ENCODE data around the gene ST6GALNAC3.

The ST6GALNAC3 gene

DNA sequence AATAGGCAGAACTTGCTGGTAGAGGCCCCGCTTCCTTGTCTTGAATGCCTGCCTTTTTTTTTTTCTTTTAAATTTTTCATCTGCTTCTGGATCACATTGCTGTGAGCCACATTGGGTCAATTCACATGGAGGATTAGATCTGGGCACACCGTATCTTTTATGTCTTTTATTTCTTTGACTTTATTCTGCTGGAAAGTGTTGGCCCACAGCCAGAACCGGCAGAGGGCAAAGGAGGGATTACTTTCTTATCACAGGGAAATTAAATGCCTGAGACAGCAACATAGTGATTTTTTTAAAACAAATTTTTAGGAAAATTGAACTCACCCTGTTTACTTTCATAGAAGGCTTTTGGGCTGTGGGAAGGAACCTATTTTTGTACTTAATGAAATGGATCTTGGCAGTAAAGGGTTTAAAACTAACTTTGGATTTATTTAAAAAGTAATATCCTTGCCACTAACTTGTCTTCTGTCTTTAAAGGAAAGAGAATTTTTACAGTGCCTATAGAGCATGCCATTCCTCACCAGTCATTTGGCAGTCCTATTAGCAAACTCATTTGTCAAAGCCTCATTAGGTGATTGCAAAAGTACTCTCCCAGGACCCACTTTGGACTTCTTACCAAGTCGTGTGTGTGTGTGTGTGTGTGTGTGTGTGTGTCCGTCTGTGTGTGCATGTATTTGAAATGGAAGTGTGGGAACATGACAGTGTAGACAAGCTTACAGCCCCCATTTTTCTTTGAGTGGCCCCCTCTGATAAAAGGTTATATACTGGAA is 68.4 kb downstream of the ST6GALNAC3 start:
- DNase-seq (ENCODE audit: low read depth in 2 of 2) = no peak

- DNase-seq (ENCODE audit: low read depth in 2 of 2) = no peak
Observed at GRCh38 chr1:76144247-76144646, 69.7 kb downstream of the ST6GALNAC3 start.

DNA sequence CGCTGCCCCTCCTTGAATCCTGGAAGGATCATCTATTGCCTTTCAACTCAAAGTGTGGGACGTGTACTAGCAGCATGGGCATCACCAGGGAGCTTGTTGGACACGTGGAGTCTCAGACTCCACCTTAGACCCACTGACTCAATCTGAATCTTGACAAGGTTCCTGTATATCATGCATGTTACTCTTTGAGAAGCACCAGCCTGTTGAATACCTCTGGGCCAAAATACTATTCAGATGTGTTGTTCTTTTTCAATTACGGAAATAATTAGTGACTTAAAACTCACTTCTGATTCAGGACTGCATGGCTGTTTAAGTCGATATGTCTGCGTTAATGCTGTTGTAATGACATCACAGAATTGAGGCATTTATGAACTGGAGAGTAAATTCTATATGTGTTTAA is 70.8 kb downstream of the ST6GALNAC3 start:
- DNase-seq (ENCODE audit: low read depth in 2 of 2) = no peak

- DNase-seq (ENCODE audit: low read depth in 2 of 2) = no peak
Observed at GRCh38 chr1:76146184-76146583, 71.6 kb downstream of the ST6GALNAC3 start.

GRCh38 chr1:76147917-76148316 is 73.4 kb downstream of the ST6GALNAC3 start:
- DNase-seq (ENCODE audit: low read depth in 2 of 2) = no peak

- DNase-seq (ENCODE audit: low read depth in 2 of 2) = no peak
Observed at GRCh38 chr1:76148460-76148859, 73.9 kb downstream of the ST6GALNAC3 start.

DNA sequence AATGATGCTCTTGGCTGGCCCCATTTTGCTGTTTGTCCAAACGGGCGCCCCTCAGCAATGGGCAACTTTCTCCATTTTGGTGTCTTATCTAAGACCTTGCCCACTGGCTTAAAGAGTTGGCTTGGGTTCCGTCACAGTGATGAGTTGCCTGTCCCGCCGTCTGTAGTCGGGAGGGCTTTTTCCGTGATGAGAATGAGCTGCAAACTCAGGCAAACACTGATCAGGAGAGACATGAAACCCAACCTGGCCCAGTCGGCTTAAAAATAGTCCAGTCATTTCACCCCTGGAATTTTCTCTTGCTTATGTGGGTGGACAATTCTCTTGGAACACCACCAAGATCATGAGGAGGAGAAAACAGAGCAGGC is 79.3 kb downstream of the ST6GALNAC3 start:
- no peak for DNase-seq (ENCODE audit: low read depth in 2 of 2)

GRCh38 chr1:76154206-76154956 is 79.8 kb downstream of the ST6GALNAC3 start:
- DNase-seq (ENCODE audit: low read depth in 2 of 2) = peak; percentile 40 to 57

- DNase-seq (ENCODE audit: low read depth in 2 of 2) = no peak
Observed at GRCh38 chr1:76156987-76157386, 82.4 kb downstream of the ST6GALNAC3 start.

DNA sequence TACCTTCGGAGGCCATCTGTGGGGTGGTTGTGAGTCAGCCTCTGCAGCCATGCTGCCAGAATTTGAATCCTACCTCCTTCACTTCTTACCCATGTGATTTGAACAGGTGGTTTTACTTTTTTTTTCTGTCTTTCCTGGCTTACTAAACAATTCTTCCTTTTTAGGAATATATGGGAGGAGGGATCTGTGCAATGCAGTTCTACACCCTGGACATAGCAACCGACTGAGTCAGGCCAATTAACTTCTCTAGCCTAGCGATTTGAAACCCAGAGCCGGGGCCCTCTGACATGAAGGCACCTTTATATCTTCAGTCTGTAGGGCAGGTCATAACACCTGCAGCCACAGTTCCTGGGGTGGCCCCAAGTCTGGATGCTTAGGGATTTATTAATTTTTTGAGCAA is 83.6 kb downstream of the ST6GALNAC3 start:
- DNase-seq (ENCODE audit: low read depth in 2 of 2) = no peak

DNA sequence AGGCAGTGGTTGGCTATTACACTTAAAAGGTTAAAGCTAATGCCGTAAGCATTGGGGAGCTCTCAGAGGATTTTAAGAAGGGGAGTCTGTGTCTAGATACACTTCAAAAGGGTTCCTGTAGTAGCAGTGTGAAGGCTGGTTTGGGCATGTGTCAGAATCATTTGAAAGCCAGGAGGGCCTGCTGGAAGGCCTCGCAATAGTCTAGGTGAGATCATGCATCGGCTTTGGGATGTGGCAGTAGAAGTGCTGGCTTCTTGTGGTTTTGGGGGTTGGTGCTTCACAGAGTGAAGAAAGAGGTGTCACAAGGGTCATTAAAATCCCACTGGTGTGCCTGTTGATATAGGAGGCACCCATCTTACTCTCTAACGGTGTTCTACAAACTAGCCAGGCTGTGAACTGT is 85.7 kb downstream of the ST6GALNAC3 start:
- no peak for DNase-seq (ENCODE audit: low read depth in 2 of 2)

DNA sequence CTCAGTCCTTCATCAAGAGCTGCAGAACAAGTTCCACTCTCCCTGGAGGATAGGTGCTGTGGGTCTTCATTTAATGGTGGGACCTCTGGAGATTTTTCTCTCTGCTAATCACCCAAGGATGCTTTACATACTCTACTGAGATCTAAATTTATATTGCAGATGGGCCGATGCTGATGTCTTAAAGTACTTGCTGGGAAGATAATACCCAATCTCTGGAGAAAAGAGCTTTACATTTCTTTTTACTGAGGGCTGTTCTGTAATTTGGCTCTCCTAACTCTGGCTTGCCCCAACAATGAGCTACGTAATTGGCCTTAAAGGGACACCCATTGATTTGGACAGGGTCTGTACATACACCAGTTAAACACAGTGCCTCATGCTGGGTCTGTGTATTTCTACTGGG is 86.9 kb downstream of the ST6GALNAC3 start:
- no peak for DNase-seq (ENCODE audit: low read depth in 2 of 2)

DNA sequence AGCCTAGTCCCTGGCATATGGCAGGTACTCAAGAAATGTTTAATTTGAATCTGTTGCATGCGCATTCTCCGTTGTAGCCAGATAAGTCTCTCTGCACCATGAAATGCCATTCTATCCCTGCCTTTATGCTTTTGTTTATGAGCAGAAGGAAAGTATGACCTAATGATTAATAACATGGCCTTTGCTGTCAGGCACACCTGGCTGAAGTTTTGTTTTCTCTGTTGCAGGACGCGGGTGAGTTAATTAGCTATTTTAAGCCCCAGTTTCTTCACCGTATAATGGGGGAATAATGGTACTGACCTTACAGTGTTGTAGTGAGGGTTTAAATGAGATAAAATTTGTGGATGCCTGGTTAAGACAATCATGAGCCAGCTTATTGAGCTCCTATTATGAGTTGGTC is 87.7 kb downstream of the ST6GALNAC3 start:
- DNase-seq (ENCODE audit: low read depth in 2 of 2) = no peak

DNA sequence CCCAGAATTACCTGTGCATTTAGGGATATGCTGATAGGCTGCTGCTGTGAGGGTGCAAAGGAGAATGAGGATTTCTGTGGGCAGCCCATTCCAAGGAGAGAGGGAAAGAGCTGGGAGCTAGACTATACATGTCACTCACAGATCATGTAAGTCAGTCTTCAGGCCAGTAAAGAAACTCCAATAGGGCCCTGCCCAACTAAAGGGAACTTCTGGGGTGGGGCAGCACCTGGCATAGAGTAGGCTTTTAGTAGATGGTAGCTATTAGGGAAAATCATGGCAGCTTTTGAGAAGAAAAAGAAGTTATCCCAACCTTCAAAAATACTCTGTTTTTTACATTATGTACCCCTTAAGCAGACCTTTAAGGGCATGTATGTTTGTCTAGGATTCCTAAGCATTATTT is 89.6 kb downstream of the ST6GALNAC3 start:
- DNase-seq (ENCODE audit: low read depth in 2 of 2) = no peak

DNA sequence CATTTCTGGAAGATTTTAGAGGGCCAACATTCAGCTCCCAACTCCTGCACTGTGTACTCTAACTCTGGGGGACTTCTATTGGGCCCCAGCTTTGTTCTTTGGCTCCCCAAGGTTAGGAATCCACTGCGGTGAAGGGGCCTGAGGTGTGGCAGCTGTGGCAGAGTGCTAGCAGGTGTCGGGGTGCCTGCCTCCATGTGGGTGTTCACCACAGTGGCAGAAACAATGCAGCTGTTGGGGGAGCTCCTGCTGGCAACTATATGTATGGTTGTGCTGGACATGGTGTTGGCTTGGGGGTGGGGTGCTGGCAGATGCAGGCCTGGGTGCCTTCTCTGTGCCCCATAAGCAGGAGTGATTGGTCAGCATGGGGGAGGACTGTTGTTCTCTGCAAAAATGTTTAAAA is 95.5 kb downstream of the ST6GALNAC3 start:
- no peak for DNase-seq (ENCODE audit: low read depth in 2 of 2)

- no peak for DNase-seq (ENCODE audit: low read depth in 2 of 2)
Observed at GRCh38 chr1:76170513-76170912, 96.0 kb downstream of the ST6GALNAC3 start.

DNA sequence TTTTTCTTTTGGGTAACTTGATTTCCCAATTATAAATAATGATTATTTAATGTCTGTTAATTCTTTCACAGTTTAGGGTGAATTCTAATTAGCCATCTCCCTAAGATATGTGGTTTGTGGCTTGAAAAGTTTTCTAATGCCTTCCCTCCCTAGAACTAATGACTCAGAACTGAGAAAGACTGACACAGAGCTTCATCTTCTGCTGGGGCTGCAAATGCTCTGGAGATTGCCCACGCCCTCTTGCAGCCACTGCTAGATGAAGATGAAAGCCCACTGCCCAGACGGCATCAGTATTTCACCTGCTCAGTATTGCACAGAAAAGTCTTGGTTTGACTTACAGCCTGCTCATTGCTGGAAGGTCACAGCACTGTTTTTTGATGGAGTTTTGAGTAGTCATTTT is 101.5 kb downstream of the ST6GALNAC3 start:
- DNase-seq (ENCODE audit: low read depth in 2 of 2) = no peak

DNA sequence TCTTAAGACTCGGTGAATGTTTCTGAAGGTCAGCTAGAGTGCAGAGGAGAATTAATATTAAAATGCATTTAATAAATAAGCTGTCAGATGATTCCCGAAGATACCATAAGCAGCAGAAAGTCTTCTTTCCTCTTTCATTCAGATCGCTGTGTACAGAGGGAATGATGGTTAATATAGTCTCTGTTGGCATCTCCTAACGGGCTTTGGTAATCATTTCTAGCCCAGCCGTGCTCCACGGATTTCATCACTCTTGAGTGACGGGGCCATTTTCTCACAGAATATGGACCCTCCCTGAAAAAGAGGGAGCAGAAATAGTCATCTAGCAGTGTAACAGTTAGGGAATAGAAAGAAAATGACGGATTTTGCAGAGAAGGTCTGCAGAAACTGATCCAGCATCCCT is 103.1 kb downstream of the ST6GALNAC3 start:
- no peak for DNase-seq (ENCODE audit: low read depth in 2 of 2)

DNA sequence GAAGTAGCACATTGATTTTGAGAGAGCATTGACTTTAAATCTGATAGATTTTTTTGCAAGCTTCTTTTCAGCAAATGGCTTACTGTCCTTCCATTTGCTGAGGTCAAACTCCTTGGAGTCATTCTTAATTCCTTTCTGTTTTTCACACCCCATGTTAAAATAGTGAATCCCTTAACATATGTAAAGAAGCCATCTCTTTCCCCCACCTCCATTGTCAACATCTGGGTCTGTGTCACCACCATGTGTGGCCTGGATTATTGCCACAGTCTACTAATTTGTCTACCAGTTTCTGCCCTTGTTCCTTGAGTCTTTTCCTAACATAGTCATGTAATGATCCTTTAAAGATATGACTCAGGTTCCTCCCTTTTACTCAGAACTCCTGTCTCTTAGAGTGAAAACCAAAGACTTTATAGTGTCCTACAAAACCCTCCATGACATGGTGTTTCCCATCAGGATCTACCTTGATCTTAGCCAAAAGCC is 104.7 kb downstream of the ST6GALNAC3 start:
- DNase-seq (ENCODE audit: low read depth in 2 of 2) = no peak

- no peak for DNase-seq (ENCODE audit: low read depth in 2 of 2)
Observed at GRCh38 chr1:76185207-76185606, 110.7 kb downstream of the ST6GALNAC3 start.

DNA sequence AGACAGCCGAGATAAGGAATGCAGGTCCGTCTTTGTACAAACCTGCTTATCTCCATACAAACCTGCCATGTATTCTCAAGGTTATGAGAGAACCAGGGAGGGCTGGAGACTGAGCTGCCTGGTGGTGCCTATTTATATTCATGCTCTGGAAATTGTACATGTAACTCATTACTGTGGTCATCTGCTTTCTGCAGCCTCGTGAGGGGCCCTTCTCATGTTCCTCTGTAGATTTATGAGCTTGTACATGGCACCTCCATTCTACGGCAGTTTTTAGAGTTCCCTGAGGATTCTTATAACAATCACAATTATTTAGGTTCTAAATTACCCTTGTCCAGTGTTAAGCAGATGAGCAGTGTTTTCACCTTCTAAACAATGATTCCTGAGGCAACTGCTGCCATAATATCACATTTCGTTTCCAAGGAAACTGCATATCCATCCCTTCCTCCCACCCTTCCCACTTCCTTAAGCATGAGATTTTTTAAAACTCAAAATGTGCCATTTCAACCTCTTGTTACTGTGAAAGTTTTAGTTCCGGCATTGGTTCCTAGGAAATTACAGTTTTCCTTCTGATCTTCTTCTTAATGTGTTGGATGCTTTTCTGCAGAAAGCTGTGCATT is 112.1 kb downstream of the ST6GALNAC3 start:
- no peak for DNase-seq (ENCODE audit: low read depth in 2 of 2)

- no peak for DNase-seq (ENCODE audit: low read depth in 2 of 2)
Observed at GRCh38 chr1:76187436-76187835, 112.9 kb downstream of the ST6GALNAC3 start.

- DNase-seq (ENCODE audit: low read depth in 2 of 2) = no peak
Observed at GRCh38 chr1:76189310-76189709, 114.8 kb downstream of the ST6GALNAC3 start.
